ENCODE measurements around the gene ZNF331. TPM values are rescaled to one million over a fixed set of nuclear protein-coding genes. Genes with fewer than 3 reads are reported as not detected.
A peak's percentile ranks its signal among the peaks of the same experiment; 100 is the strongest.
"Not testable (repeated sequence)": the region's sequence is repeated elsewhere in the genome, so short reads cannot be mapped to it uniquely, and the experiment has no call there.

Gene ZNF331
- 6.2 and 8.3 TPM in 2 replicates for total RNA-seq

- no peak for DNase-seq (ENCODE audit: extremely low read depth, low read depth, low spot score)
Measured at GRCh38 chr19:53537521-53538377, at the start of gene ZNF331. TSS of gene ZNF331 (plus strand) at chr19:53538145. CDS start at chr19:53569377, 31,232 bp downstream.

GRCh38 chr19:53492153-53492552 is 45.8 kb upstream of the ZNF331 start:
- DNase-seq (ENCODE audit: extremely low read depth, low read depth, low spot score), result no peak

- not testable (repeated sequence) for DNase-seq (ENCODE audit: extremely low read depth, low read depth, low spot score)
Measured at GRCh38 chr19:53497311-53498023, 40.5 kb upstream of the ZNF331 start.

- DNase-seq (ENCODE audit: extremely low read depth, low read depth, low spot score), result not testable (repeated sequence)
Measured at GRCh38 chr19:53498024-53498395, 39.9 kb upstream of the ZNF331 start.

- not testable (repeated sequence) for DNase-seq (ENCODE audit: extremely low read depth, low read depth, low spot score)
Measured at GRCh38 chr19:53503151-53503550, 34.8 kb upstream of the ZNF331 start.

GRCh38 chr19:53503671-53504364 is 34.1 kb upstream of the ZNF331 start:
- not testable (repeated sequence) for DNase-seq (ENCODE audit: extremely low read depth, low read depth, low spot score)

- DNase-seq (ENCODE audit: extremely low read depth, low read depth, low spot score), result not testable (repeated sequence)
Measured at GRCh38 chr19:53504365-53504703, 33.6 kb upstream of the ZNF331 start.

- DNase-seq (ENCODE audit: extremely low read depth, low read depth, low spot score), result no peak
Measured at GRCh38 chr19:53504885-53505284, 33.1 kb upstream of the ZNF331 start.

- no peak for DNase-seq (ENCODE audit: extremely low read depth, low read depth, low spot score)
Measured at GRCh38 chr19:53506728-53507127, 31.2 kb upstream of the ZNF331 start.

- DNase-seq (ENCODE audit: extremely low read depth, low read depth, low spot score), result no peak
Measured at GRCh38 chr19:53507523-53508442, 30.2 kb upstream of the ZNF331 start.

- DNase-seq (ENCODE audit: extremely low read depth, low read depth, low spot score), result no peak
Measured at GRCh38 chr19:53509443-53509842, 28.5 kb upstream of the ZNF331 start.

- DNase-seq (ENCODE audit: extremely low read depth, low read depth, low spot score), result no peak
Measured at GRCh38 chr19:53509845-53510244, 28.1 kb upstream of the ZNF331 start.

GRCh38 chr19:53511357-53511756 is 26.6 kb upstream of the ZNF331 start:
- no peak for DNase-seq (ENCODE audit: extremely low read depth, low read depth, low spot score)

- DNase-seq (ENCODE audit: extremely low read depth, low read depth, low spot score), result peak; percentile 44
Measured at GRCh38 chr19:53511933-53512374, 26.0 kb upstream of the ZNF331 start.

- not testable (repeated sequence) for DNase-seq (ENCODE audit: extremely low read depth, low read depth, low spot score)
Measured at GRCh38 chr19:53515047-53515446, 22.9 kb upstream of the ZNF331 start.

GRCh38 chr19:53517114-53517741 is 20.7 kb upstream of the ZNF331 start:
- no peak for DNase-seq (ENCODE audit: extremely low read depth, low read depth, low spot score)

- no peak for DNase-seq (ENCODE audit: extremely low read depth, low read depth, low spot score)
Measured at GRCh38 chr19:53518121-53518520, 19.8 kb upstream of the ZNF331 start.

GRCh38 chr19:53518716-53519115 is 19.2 kb upstream of the ZNF331 start:
- no peak for DNase-seq (ENCODE audit: extremely low read depth, low read depth, low spot score)

- DNase-seq (ENCODE audit: extremely low read depth, low read depth, low spot score), result no peak
Measured at GRCh38 chr19:53519446-53519845, 18.5 kb upstream of the ZNF331 start.

GRCh38 chr19:53520163-53520546 is 17.8 kb upstream of the ZNF331 start:
- DNase-seq (ENCODE audit: extremely low read depth, low read depth, low spot score), result no peak
